HepG2 (cell line): ENCODE results near the gene GDI1. TPM values are rescaled to one million over a fixed set of nuclear protein-coding genes. Genes with fewer than 3 reads are reported as not detected.

Experiments used
- ERF ChIP-seq: IDR thresholded peaks from 2 replicates; pipeline ENCODE4 v1.6.1; 2018; ENCODE audit warnings: missing biosample characterization, missing genetic modification reagents
- GPN1 ChIP-seq: sonication (generic); formaldehyde crosslinking; IDR thresholded peaks from 2 replicates; pipeline ENCODE4 v1.5.1; 2020; ENCODE audit warnings: missing genetic modification reagents, borderline replicate concordance
- KIAA2018 ChIP-seq: sonication (generic); formaldehyde crosslinking; IDR thresholded peaks from 2 replicates; pipeline ENCODE4 v1.5.0; 2020; ENCODE audit warnings: mild to moderate bottlenecking, missing genetic modification reagents, borderline replicate concordance
- MLLT10 ChIP-seq: sonication (generic); formaldehyde crosslinking; IDR thresholded peaks from 2 replicates; pipeline ENCODE4 v1.4.0; 2020; ENCODE audit warnings: missing genetic modification reagents
- NFKBIZ ChIP-seq: IDR thresholded peaks from 2 replicates; pipeline ENCODE4 v1.6.1; 2018; ENCODE audit warnings: missing genetic modification reagents, missing compliant biosample characterization
- NPAS2 ChIP-seq: sonication (generic); formaldehyde crosslinking; IDR thresholded peaks from 2 replicates; pipeline ENCODE4 v1.8.0; 2022; ENCODE audit warnings: mild to moderate bottlenecking, missing genetic modification reagents, borderline replicate concordance
- PRDM4 ChIP-seq: sonication (generic); formaldehyde crosslinking; IDR thresholded peaks from 2 replicates; pipeline ENCODE4 v1.9.0; 2021; ENCODE audit warnings: missing genetic modification reagents, borderline replicate concordance
- ZFX ChIP-seq: sonication (generic); formaldehyde crosslinking; IDR thresholded peaks from 2 replicates; pipeline ENCODE4 v1.4.0; 2020; ENCODE audit warnings: mild to moderate bottlenecking, low read depth, missing genetic modification reagents, moderate library complexity
- ZNF251 ChIP-seq: sonication (generic); formaldehyde crosslinking; IDR thresholded peaks from 2 replicates; pipeline ENCODE4 v1.9.0; 2021; ENCODE audit warnings: mild to moderate bottlenecking, missing genetic modification reagents
- ZNF512 ChIP-seq: sonication (generic); formaldehyde crosslinking; IDR thresholded peaks from 2 replicates; pipeline ENCODE4 v1.4.0; 2020; ENCODE audit warnings: mild to moderate bottlenecking, missing genetic modification reagents
- ZNF563 ChIP-seq: sonication (generic); formaldehyde crosslinking; IDR thresholded peaks from 2 replicates; pipeline ENCODE4 v1.8.0; 2022; ENCODE audit warnings: mild to moderate bottlenecking, moderate library complexity, missing genetic modification reagents
- ZNF597 ChIP-seq: sonication (generic); formaldehyde crosslinking; IDR thresholded peaks from 2 replicates; pipeline ENCODE4 v1.5.0; 2020; ENCODE audit warnings: missing genetic modification reagents
- ZNF629 ChIP-seq: sonication (generic); formaldehyde crosslinking; conservative IDR thresholded peaks from 2 replicates; pipeline ENCODE4 v1.5.0; 2020; ENCODE audit warnings: missing genetic modification reagents
- polyA plus RNA-seq, 8 experiments: library from polyadenylated mRNA; depleted of rRNA in 3 of 8; stranded (reverse) in 7 of 8; unstranded in 1 of 8; fragments of >200 nt; fragmentation: Illumina TruSeq in 4 of 8; extraction: Trizol in 4 of 8; gene quantifications; 2 replicates each; pipeline versions ENCODE4 v1.2.1 to v1.2.3, GENCODE V29; 2011 to 2016; ENCODE audit warnings: low read depth in 4 of 8, missing spikeins in 1 of 8, mixed read lengths in 1 of 8; ENCODE audit not compliant: insufficient read depth in 1 of 8
- total RNA-seq, 5 experiments: library from RNA; depleted of rRNA; stranded (reverse); fragments of >200 nt; fragmentation: Illumina TruSeq; extraction: Trizol; gene quantifications; 2 replicates each; pipeline ENCODE4 v1.2.3, GENCODE V29; 2016; ENCODE audit warnings: low read depth in 1 of 5

The GDI1 gene
- total and polyA plus RNA-seq, 2 of the 13 experiments (the other 11 are each of a cell fraction or from before 2014, with no cell fraction given): 17.4 to 105 TPM

- TF ChIP-seq ZFX (CRISPR knock-in tag) (peak; percentile 63), NFKBIZ (CRISPR knock-in tag) (no peak), MLLT10 (CRISPR knock-in tag) (no peak), ZNF629 (CRISPR knock-in tag) (peak; percentile 73), ZNF563 (CRISPR knock-in tag) (0 out of 2 replicates have a peak, but pooled peaks have one; percentile 40), ERF (CRISPR knock-in tag) (no peak), ZNF597 (CRISPR knock-in tag) (no peak), ZNF251 (no peak), ZNF512 (no peak), NPAS2 (no peak), PRDM4 (no peak), KIAA2018 (CRISPR knock-in tag) (no peak), GPN1 (no peak)
Observed at GRCh38 chrX:154443992-154444754, 7.2 kb downstream of the GDI1 start, which contains the start of gene FAM50A (continued).
